ACC112 (cell line): ENCODE measurements around the gene NLRP1.

Source experiments
- H2AFZ ChIP-seq: fragments of 200-600 bp; sonication (generic); one replicate; pipeline ENCODE4 v1.6.0; 2017; ENCODE audit warnings: antibody characterized with exemption, low read length; ENCODE audit not compliant: unreplicated experiment
- H3K27ac ChIP-seq: fragments of 200-600 bp; sonication (generic); 2 replicates; pipeline ENCODE4 v1.5.1; 2014; ENCODE audit warnings: low read depth, mild to moderate bottlenecking, antibody characterized with exemption, low read length, moderate library complexity
- H3K27me3 ChIP-seq: fragments of 200-600 bp; sonication (generic); 2 replicates; pipeline ENCODE4 v1.6.1; 2014; ENCODE audit warnings: mild to moderate bottlenecking, antibody characterized with exemption, low read length, moderate library complexity, mixed read lengths; ENCODE audit not compliant: insufficient read depth
- H3K36me3 ChIP-seq: fragments of 200-600 bp; sonication (generic); 2 replicates; pipeline ENCODE4 v1.6.1; 2016; ENCODE audit warnings: mild to moderate bottlenecking, antibody characterized with exemption, low read length, moderate library complexity, mixed read lengths; ENCODE audit not compliant: insufficient read depth
- H3K4me1 ChIP-seq: fragments of 200-600 bp; sonication (generic); one replicate; pipeline ENCODE4 v1.6.1; 2016; ENCODE audit warnings: low read length, mixed read lengths; ENCODE audit not compliant: insufficient read depth, unreplicated experiment, control insufficient read depth
- H3K4me3 ChIP-seq: fragments of 200-600 bp; sonication (generic); 2 replicates; pipeline ENCODE4 v1.5.1; 2014; ENCODE audit warnings: mild to moderate bottlenecking, low read depth, low read length
- H3K79me2 ChIP-seq: fragments of 200-600 bp; sonication (generic); one replicate; pipeline ENCODE4 v1.6.0; 2016; ENCODE audit warnings: low read length; ENCODE audit not compliant: control insufficient read depth, unreplicated experiment, insufficient read depth

The NLRP1 gene

DNA sequence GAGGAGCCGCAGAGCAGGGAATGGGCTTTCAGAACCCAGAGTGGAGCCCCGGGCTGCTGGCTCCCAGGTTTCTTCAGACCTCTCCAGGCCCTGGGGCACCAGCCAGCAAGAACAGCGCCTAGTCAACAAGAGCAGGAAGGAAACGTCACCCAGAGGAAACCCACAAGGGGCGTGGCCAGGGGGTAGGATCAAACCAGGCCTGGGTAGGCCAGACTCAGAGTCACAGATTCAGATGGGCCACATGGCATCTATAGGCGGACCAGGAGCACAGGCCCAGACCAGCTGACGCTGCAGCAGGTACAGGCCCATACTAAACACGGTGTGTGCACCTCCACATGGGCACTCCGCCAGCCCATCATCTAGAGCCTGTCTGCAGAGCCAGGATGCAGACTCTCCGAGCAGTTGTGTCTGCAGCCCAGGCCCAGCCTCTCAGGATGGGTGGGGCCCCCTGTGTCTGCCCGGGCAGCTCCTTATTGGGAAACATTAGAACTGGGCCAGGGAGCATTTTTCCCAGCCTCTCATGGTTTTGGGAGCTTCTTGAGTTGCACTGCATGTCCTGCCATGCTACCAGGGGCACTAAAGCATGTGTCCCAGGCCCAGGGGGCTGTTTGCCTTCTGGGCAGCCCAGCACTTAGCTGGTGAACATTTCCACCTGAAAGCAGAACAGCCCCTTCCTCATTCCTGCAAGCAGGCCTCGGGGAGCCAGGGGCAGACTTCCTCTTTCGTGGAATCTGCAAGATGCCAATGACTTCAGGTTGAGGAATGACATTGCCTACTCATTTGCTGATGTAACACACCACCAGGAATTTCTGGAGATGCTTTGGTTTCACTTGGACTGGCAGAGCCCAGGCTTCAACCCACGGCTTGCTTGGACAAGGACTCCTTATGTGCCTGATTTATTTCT lies at the start of gene NLRP1:
Gene NLRP1 (minus strand): TSS at position 127 of the 904 bp plus-strand sequence. CDS start 552 bp downstream, outside the sequence.
- Histone ChIP-seq H3K4me3 (peak within 1 kb of the TSS; percentile 91), H3K27ac (peak within 1 kb of the TSS; percentile 69), H3K4me1 (peaks cover 49% of the 10 kb centered on the region), H3K27me3 (no peaks in the 10 kb centered on the region), H3K36me3 (peaks cover 7% of the 10 kb centered on the region), H2AFZ (peak within 1 kb of the TSS; percentile 80), H3K79me2 (peaks cover 15% of the 10 kb centered on the region)

DNA sequence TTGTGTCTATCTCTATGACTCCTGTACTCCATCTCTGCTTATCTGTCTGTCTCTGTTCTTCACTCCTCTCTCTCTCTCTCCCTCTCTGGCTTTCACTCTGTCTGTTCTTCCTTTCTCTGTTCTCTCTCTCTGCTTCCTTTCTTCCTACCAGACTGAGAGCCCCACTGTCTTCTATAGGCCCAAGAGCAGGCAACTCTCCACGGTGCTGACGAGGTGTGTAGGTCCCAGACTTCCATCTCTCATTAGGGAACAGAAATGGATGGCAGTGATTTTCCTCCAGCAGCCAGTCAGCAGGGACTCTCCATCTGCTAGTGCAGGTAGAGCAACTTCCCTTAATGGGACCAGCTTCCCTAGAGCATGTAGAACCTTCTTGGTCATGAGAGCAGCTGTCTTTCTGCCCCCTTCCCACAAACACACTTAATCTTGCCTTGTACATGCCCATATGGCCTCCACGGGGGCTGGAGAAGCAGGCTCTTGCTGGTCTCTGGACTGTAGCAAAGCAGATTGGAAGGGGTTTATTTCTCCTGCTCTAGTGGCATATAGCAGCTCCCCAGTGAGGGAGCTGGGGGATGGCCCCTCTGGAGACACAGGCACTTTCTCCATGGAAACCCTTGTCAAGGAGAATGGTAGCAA lies 47.8 kb upstream of the NLRP1 start:
- Histone ChIP-seq H3K27me3 (peaks cover 10% of the 10 kb centered on the region), H3K27ac (no peak overlapping the region), H3K36me3 (no peaks in the 10 kb centered on the region), H3K4me1 (peaks cover 25% of the 10 kb centered on the region), H3K4me3 (no peak overlapping the region), H2AFZ (no peak overlapping the region), H3K79me2 (no peaks in the 10 kb centered on the region)

- peak overlapping the region; percentile 11 for H2AFZ ChIP-seq
- no peaks in the 10 kb centered on the region for H3K79me2 ChIP-seq
- H3K27me3 ChIP-seq: no peaks in the 10 kb centered on the region; the same call in 1 of the 2 replicates
- H3K4me1 ChIP-seq: peaks cover 25% of the 10 kb centered on the region
- H3K27ac ChIP-seq: peak overlapping the region; percentile 53
- H3K4me3 ChIP-seq: no peak overlapping the region
- no peaks in the 10 kb centered on the region for H3K36me3 ChIP-seq
Observed at GRCh38 chr17:5630434-5630833, 46.1 kb upstream of the NLRP1 start.

DNA sequence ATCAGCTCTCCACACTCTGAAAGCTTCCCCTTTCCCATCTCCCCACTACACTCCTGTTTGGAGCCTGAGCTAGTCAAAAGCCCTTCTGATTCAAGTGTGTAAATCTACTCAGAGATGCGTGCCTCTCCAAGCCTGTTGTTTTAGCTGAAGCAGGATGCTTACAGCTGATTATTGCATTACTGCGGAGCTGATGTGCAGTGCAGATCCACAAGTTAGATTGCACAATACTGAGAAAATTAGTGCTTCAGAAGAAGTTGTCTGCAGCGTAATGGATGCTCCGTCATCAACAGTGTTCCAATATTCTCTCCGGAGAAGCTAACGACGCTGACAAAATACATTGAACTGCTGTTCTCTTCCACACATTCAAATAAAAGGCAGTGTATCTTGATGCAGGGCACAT lies 44.8 kb upstream of the NLRP1 start:
- Histone ChIP-seq H3K27ac (no peak overlapping the region), H3K27me3 (peaks cover 5% of the 10 kb centered on the region; the same call in 1 of the 2 replicates), H3K4me1 (peaks cover 25% of the 10 kb centered on the region), H2AFZ (no peak overlapping the region), H3K79me2 (no peaks in the 10 kb centered on the region), H3K4me3 (no peak overlapping the region), H3K36me3 (no peaks in the 10 kb centered on the region)

- H3K36me3 ChIP-seq: no peaks in the 10 kb centered on the region
Observed at GRCh38 chr17:5628262-5628661, 44.0 kb upstream of the NLRP1 start.

DNA sequence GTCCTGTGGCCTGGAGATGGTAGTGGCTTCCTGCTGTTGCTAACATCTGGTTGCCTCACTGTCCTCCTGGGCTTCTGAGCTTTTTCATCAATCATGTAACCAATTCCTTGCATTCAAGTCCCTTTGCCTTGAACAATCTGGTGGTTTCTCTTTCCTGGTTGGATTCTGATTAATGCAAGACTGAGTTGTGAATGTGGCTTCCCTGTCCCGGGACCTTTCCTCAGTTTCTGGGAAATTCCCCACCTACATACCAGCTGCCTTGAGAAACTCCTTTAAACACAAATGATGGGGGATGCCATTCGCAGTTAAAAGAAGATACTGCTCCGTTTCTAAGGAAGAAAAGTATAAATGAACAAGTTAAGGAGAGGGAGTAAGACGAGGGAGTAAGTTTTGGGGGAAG lies 39.9 kb upstream of the NLRP1 start:
- Histone ChIP-seq H3K36me3 (no peaks in the 10 kb centered on the region), H3K4me3 (no peak overlapping the region), H3K4me1 (peaks cover under 1% of the 10 kb centered on the region), H3K79me2 (no peaks in the 10 kb centered on the region), H3K27me3 (peaks cover 31% of the 10 kb centered on the region; the same call in 1 of the 2 replicates), H3K27ac (no peak overlapping the region), H2AFZ (no peak overlapping the region)

More at GRCh38 chr17:5628262-5628661, 44.0 kb upstream of the NLRP1 start:
- Histone ChIP-seq H3K27me3 (peaks cover 11% of the 10 kb centered on the region; the same call in 1 of the 2 replicates), H3K4me3 (no peak overlapping the region), H3K27ac (no peak overlapping the region), H3K79me2 (no peaks in the 10 kb centered on the region), H2AFZ (no peak overlapping the region), H3K4me1 (peaks cover 25% of the 10 kb centered on the region)

- no peaks in the 10 kb centered on the region for H3K79me2 ChIP-seq
- H3K27ac ChIP-seq: no peak overlapping the region
- peaks cover 48% of the 10 kb centered on the region; the same call in 1 of the 2 replicates for H3K27me3 ChIP-seq
- H3K36me3 ChIP-seq: no peaks in the 10 kb centered on the region
- H3K4me3 ChIP-seq: no peak overlapping the region
- no peaks in the 10 kb centered on the region for H3K4me1 ChIP-seq
- no peak overlapping the region for H2AFZ ChIP-seq
Observed at GRCh38 chr17:5621729-5622128, 37.4 kb upstream of the NLRP1 start.

GRCh38 chr17:5621026-5621425 lies 36.7 kb upstream of the NLRP1 start:
- Histone ChIP-seq H3K4me3 (no peak overlapping the region), H3K27ac (no peak overlapping the region), H3K4me1 (no peaks in the 10 kb centered on the region), H3K27me3 (peaks cover 55% of the 10 kb centered on the region), H3K36me3 (no peaks in the 10 kb centered on the region), H3K79me2 (no peaks in the 10 kb centered on the region), H2AFZ (no peak overlapping the region)

- peaks cover 63% of the 10 kb centered on the region for H3K27me3 ChIP-seq
- H2AFZ ChIP-seq: no peak overlapping the region
- H3K36me3 ChIP-seq: no peaks in the 10 kb centered on the region
- H3K79me2 ChIP-seq: no peaks in the 10 kb centered on the region
- no peak overlapping the region for H3K4me3 ChIP-seq
- H3K4me1 ChIP-seq: no peaks in the 10 kb centered on the region
- H3K27ac ChIP-seq: no peak overlapping the region
Observed at GRCh38 chr17:5619088-5619740, 34.9 kb upstream of the NLRP1 start.

DNA sequence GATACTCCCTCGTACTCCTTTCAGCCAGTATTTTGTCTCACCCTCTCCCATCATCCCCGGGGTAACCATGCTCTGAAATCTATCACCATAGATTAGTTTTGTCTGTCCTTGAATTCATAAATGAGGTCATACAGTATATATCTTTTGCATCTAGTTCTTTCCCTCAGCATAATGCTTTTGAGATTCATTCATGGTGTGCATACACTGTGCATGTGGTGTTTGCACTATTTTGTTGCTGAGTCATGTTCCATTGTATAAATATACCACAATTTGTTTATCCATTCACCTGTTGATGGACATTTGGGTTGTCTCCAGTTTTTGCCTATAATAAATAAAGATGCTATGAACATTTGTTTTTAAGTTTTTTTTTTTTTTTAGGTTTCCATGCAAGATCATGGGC lies 34.2 kb upstream of the NLRP1 start:
- Histone ChIP-seq H3K27ac (no peak overlapping the region), H3K4me3 (no peak overlapping the region), H3K79me2 (no peaks in the 10 kb centered on the region), H3K27me3 (peaks cover 66% of the 10 kb centered on the region), H2AFZ (no peak overlapping the region), H3K4me1 (no peaks in the 10 kb centered on the region), H3K36me3 (no peaks in the 10 kb centered on the region)
